NCI-H526 treated with DMSO at 0.1 percent for 48 hours (cell line): Measurements from ENCODE around the gene SLC35F2.
"Not testable (repeated sequence)": the region's sequence is repeated elsewhere in the genome, so short reads cannot be mapped to it uniquely, and the experiment has no call there.

Experiments
- DNase-seq: peaks from one replicate; lab custom pipeline; 2025; lab: John Stamatoyannopoulos, UW

Gene SLC35F2

GRCh38 chr11:107840129-107840484 is 18.5 kb downstream of the SLC35F2 start:
- no peak for DNase-seq

DNA sequence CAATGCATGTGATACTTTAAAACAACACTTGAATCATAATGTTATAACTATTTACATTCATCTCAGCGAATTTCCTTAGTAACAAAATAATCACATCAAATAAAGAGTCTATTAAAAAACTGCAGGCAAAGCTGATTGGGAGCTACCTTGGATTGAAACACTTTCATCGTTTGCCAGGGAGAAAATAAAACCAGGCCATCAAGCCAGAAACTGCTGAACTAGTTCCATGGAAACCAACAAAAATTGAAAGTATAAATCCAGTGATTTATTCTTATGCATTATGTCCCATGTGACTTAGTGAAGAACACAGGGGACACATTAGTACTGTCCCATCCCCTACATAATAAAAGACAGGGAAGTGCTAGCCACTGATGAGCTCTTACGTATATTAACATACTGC is 21.7 kb downstream of the SLC35F2 start:
- no peak for DNase-seq

GRCh38 chr11:107834995-107835394 is 23.6 kb downstream of the SLC35F2 start:
- DNase-seq = no peak

DNA sequence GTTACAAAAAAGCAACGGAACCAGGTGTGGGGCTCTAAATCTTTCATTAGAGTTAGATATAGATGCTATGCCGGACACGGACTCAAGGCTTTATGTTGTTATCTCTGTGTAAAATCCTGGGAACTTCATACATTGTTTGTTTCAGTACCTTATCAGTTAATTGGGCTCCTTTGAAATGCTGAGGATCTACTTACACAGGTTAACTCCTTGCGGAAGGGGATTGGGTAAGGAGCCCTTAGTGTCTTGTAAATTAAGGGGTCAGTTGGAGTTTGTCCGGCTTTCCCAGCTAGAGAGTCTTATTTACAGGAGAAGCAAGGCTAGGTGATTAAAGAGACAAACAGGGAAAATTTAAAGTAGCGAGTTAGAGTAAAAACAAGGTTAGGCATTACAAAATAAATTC is 24.7 kb downstream of the SLC35F2 start:
- not testable (repeated sequence) for DNase-seq

- no peak for DNase-seq
Measured at GRCh38 chr11:107830915-107831540, 27.6 kb downstream of the SLC35F2 start.

- no peak for DNase-seq
Measured at GRCh38 chr11:107827041-107827440, 31.5 kb downstream of the SLC35F2 start.

DNA sequence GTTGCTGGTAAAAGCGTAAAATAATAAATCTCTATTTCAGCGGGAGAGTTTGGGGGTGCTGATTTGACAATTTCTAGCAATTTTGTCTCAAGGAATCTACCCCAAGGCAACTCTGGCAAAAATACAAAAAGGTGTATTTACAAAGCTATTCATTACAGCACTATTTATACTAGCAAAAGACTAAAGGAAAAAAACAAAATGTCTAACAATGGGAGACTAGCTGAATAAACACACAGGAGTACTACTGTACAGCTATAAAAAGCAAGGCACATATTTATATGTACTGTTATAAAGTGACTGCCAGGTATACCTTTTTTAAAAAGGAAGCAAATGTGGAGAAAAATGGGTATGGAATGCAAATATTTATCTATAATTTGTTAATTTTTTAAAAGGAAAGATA is 32.7 kb downstream of the SLC35F2 start:
- no peak for DNase-seq

DNA sequence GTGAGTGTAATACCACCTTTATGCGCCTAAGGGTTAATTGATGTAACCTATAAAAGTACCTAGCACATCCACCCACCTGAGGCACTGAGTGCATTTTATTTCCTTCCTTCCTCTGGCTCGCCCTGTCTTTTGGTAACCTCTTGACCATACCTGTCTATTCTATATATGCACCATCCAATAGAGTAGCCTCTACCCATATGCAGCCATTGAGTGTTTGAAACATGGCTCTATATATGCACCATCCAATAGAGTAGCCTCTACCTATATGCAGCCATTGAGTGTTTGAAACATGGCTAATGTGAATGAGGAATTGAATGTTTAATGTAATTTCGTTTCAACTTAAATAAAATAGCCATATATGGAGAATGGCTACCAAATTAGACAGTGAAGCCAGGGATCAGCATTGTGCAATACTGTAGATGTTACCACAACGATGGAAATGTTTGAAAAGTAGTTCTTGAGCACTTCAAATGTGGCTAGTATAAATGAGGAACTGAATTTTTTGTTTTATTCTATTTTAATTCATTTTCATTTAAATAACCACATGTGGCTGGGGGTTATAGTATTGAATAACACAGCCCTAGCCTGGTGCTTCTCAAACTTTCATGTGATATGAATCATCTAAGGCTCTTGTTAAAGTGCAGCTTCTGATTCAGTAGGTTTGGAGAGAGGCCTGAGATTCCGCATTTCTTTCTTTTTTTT is 33.8 kb downstream of the SLC35F2 start:
- DNase-seq = no peak

DNA sequence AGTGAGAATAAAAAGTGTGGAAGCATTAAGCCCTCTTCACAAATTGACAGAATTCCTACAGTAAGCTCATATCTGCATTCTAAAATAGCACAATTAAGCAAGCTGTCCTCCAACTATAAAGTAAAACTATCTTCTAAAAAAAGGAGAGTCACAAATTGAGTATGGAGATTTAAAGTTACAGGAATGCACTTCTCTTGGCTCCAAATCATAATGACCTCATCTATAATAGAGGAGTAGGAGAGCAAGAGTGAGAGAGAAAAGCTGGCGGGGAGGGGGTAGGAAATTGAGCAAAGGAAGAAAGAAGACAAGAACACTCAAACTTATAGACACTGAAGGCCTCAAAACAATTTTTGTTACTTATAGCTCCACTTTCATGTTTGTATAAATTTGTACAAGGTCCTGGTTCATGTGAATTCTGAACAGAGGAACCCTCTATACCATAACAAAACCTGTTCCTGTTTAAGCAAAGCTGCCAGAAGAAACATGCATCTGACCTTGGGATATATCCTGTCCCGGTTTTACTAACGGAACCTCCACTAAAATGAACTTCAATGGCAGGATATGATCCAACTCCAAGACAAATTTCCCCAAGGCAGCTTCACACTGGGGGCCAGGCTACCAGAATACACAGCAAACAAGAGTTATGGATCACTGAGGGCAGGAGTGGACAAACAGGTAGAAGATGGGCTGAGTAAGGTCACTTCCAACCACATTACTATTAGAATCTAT is 37.2 kb downstream of the SLC35F2 start:
- no peak for DNase-seq

GRCh38 chr11:107819361-107820014 is 39.1 kb downstream of the SLC35F2 start:
- DNase-seq = no peak

DNA sequence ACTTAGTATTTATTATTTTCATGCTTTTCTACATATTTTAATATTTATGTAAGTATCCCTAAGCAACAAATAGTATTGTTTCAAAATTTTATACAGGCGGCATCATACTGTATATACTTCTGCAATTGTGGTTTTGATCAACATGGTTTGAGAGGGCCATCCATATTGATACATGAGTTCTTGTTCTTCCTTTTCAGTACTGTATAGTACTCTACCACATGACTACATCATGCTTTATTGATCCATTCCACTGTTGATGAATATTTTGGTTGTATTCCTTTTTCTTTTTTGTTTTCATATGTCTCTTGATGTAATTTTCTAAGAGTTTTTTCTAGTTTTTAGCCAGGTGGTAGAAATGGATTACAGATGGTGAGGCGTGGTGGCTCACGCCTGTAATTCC is 40.1 kb downstream of the SLC35F2 start:
- DNase-seq = no peak

- no peak for DNase-seq
Measured at GRCh38 chr11:107816028-107816427, 42.6 kb downstream of the SLC35F2 start.

DNA sequence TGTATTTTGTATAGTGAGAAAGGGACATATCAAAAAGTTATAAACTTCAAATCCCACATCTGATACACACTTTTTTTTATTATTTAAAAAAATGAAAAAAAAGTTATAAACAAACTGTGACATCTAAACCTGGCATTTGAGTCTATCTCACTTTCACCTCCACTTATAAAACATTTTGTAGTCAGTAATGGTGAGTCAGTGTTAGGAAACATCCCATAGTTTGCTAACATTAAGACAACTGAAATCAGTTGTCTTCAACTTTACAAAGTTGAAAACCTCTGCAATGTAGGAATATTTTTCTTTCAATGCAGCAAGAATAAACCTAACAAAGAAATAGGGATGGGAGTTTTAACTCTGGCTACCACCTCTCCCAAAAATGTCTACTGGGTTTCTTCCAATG is 47.7 kb downstream of the SLC35F2 start:
- no peak for DNase-seq

DNA sequence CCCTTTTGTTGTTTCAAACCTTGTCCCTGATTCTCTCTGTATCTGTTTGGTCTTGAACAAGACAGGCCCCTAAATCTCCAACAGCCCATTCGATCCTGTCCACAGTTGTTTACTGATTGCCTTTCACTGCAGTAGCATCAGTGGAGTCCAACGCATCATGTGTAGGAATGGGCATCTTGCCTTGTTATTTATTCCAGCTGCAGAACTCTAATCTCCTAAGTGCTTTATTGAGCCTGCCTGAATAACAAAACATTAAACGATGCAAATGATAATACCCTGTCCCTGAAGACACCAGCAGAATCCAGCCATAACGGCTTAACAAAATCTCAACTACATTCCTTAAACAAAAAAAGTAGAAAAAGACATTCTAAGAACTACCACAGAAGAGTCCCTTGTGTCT is 50.1 kb downstream of the SLC35F2 start:
- DNase-seq = no peak

GRCh38 chr11:107804971-107805370 is 53.6 kb downstream of the SLC35F2 start:
- DNase-seq = no peak

DNA sequence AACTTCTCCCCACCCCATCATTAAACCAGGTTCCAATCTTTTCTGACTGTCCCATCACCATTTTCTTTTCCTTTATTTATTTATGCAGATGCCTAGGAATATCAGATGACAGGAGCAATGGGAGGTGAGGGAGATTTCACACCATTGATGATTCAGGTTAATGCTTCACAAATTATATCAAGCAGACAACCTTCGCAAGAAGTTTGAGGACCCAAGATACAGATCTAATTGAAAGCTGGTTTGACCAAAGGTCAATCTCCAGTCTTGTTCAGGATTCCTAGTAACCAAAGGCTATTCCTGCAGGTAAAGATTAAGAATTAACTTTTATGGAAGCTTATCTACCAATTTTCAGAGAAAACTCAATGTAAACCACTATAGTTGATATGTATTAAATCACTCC is 54.4 kb downstream of the SLC35F2 start:
- no peak for DNase-seq

DNA sequence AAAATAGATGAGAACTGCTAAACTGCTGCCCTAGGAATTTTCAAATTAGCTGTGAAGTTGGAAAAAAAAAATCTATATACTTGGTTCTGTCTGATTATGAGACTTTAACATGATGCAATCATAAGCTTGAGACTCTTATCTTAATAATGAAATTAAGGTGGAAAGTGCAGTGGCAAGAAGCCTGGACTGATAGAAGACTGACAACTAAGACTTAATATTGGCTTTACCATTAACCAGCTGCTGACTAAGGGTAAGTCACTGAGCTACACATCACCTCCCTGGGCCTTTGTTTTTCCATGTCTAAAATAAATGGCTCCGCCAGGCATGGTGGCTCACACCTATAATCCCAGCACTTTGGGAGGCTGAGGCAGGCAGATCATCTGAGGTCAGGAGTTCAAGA is 56.9 kb downstream of the SLC35F2 start:
- DNase-seq = no peak

- DNase-seq = peak; percentile 71
Measured at GRCh38 chr11:107799218-107799859, 59.2 kb downstream of the SLC35F2 start.

DNA sequence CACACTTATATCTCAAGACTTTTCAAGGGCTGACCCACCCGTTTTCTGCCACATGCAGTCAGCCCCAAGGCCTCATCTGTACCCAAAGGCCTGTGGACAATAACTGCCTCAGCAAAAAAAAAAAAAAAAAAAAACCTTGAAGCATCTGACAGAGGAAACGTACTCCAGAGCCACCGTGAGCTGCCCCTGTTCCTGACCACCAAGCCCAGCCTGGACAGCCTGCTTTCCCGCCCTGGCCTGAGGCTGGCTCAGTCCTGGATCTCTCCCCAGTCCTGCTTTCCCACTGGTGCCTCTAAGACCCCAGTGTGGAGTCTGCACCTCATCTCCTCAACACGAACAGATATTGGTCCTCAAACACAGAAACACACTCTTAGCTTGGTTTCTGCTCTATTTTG is 66.5 kb downstream of the SLC35F2 start:
- no peak for DNase-seq

DNA sequence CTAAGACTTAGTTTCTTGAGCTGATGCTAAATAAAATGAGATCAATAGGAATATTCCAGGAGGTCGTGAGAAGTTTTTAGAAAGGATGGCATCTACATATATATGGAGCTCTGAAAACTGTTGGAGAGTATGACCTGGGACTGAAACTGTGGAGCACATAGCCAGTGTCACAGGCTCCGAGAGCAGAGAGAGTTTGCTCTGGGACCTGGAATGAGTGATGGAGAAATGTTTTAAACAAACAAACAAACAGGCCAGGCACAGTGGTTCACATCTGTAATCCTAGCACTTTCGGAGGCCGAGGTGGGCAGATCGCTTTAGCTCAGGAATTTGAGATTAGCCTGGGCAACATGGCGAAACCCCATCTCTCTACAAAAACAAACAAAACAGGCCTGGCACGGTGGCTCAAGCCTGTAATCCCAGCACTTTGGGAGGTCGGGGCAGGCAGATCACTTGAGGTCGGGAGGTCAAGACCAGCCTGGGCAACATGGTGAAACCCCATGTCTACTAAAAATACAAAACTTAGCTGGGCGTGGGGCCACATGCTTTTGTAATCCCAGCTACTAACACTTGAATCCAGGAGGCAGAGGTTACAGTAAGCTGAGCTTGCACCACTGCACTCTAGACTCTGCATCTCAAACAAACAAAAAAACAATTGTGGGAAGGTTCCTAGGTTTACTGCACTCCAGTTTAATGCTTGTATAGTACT is 67.1 kb downstream of the SLC35F2 start:
- DNase-seq = no peak

DNA sequence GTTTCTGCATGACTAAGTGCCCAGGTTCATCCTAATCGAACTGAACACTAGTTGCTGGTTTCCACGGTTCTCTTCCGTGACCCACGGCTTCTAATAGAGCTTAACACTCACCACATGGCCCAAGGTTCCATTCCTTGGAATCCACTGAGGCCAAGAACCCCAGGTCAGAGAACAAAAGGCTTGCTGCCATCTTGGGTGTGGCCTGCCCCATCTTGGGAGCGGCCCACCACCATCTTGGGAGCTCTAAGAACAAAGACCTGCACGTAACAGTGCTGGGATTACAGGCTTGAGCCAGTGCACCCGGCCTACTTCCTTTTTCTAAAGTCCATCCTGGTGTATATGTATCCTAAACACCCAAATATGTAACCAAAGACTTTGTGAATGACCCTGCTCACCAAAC is 68.8 kb downstream of the SLC35F2 start:
- no peak for DNase-seq

DNA sequence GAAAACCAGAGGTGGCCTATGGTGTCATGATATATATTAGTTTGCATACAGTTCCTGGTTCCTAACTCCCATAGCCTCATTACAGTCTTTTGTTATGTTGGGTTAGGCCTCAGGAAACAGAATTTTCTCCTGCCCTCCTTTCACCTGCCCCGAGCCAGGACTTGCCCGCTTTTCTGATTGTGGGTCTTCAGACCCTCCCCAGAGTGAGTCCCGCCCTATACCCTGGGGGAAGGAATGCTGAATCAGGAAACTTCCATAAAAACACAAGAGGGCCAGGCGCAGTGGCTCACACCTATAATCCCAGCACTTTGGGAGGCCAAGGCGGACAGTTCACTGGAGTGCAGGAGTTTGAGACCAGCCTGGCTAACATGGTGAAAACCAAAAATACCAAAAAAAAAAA is 70.9 kb downstream of the SLC35F2 start:
- no peak for DNase-seq
